Measurements from ENCODE around the gene RNF148.

RNF148 gene

GRCh38 chr7:122702872-122703510 is at the start of gene RNF148:
Gene RNF148 (minus strand): TSS chr7:122702922. CDS start chr7:122702750, 172 bp downstream.
- no peak for DNase-seq (ENCODE audit: low read depth)

GRCh38 chr7:122750389-122750788 is 47.7 kb upstream of the RNF148 start:
- DNase-seq (ENCODE audit: low read depth) = no peak

- DNase-seq (ENCODE audit: low read depth) = no peak
Observed at GRCh38 chr7:122748195-122748594, 45.5 kb upstream of the RNF148 start.

- DNase-seq (ENCODE audit: low read depth) = no peak
Observed at GRCh38 chr7:122746948-122747347, 44.2 kb upstream of the RNF148 start.

- no peak for DNase-seq (ENCODE audit: low read depth)
Observed at GRCh38 chr7:122743211-122743610, 40.5 kb upstream of the RNF148 start.

GRCh38 chr7:122738947-122739346 is 36.2 kb upstream of the RNF148 start:
- no peak for DNase-seq (ENCODE audit: low read depth)

- DNase-seq (ENCODE audit: low read depth) = no peak
Observed at GRCh38 chr7:122736183-122736582, 33.5 kb upstream of the RNF148 start.

GRCh38 chr7:122727759-122728158 is 25.0 kb upstream of the RNF148 start:
- no peak for DNase-seq (ENCODE audit: low read depth)

GRCh38 chr7:122727354-122727753 is 24.6 kb upstream of the RNF148 start:
- DNase-seq (ENCODE audit: low read depth) = no peak

- no peak for DNase-seq (ENCODE audit: low read depth)
Observed at GRCh38 chr7:122726881-122727280, 24.2 kb upstream of the RNF148 start.

GRCh38 chr7:122724366-122724765 is 21.6 kb upstream of the RNF148 start:
- DNase-seq (ENCODE audit: low read depth) = no peak

- DNase-seq (ENCODE audit: low read depth) = no peak
Observed at GRCh38 chr7:122719010-122719578, 16.4 kb upstream of the RNF148 start.

- DNase-seq (ENCODE audit: low read depth) = no peak
Observed at GRCh38 chr7:122717356-122718089, 14.8 kb upstream of the RNF148 start.

- no peak for DNase-seq (ENCODE audit: low read depth)
Observed at GRCh38 chr7:122715183-122715582, 12.5 kb upstream of the RNF148 start.

GRCh38 chr7:122710916-122711315 is 8.2 kb upstream of the RNF148 start:
- no peak for DNase-seq (ENCODE audit: low read depth)

- DNase-seq (ENCODE audit: low read depth) = no peak
Observed at GRCh38 chr7:122709930-122710646, 7.4 kb upstream of the RNF148 start.

- DNase-seq (ENCODE audit: low read depth) = no peak
Observed at GRCh38 chr7:122706836-122707235, 4.1 kb upstream of the RNF148 start.

- no peak for DNase-seq (ENCODE audit: low read depth)
Observed at GRCh38 chr7:122699017-122699416, 3.7 kb downstream of the RNF148 start, which contains the start of gene RNF133. Gene RNF133 (minus strand): TSS chr7:122699117. CDS start chr7:122698918, 199 bp downstream.

GRCh38 chr7:122695816-122696215 is 6.9 kb downstream of the RNF148 start:
- DNase-seq (ENCODE audit: low read depth) = no peak

- no peak for DNase-seq (ENCODE audit: low read depth)
Observed at GRCh38 chr7:122694697-122695096, 8.0 kb downstream of the RNF148 start.

- no peak for DNase-seq (ENCODE audit: low read depth)
Observed at GRCh38 chr7:122692769-122693309, 9.9 kb downstream of the RNF148 start.

GRCh38 chr7:122691569-122692235 is 11.0 kb downstream of the RNF148 start:
- no peak for DNase-seq (ENCODE audit: low read depth)

All from activated T-cell treated with anti-CD3 and anti-CD28 coated beads for 48 hours (primary cell).